GM12874 (cell line): ENCODE measurements around the gene NEBL.

ENCODE experiments used
- CTCF ChIP-seq: IDR thresholded peaks from 2 replicates; pipeline ENCODE4 v1.5.1; 2011; ENCODE audit warnings: low read depth, mild to moderate bottlenecking, control low read depth, low read length, moderate library complexity; ENCODE audit not compliant: insufficient read depth

Gene NEBL

GRCh38 chr10:20814116-20814515 lies 83.0 kb downstream of the NEBL start:
- TF ChIP-seq CTCF: no peak

- no peak for TF ChIP-seq CTCF
Observed at GRCh38 chr10:20811131-20811530, 86.0 kb downstream of the NEBL start.

GRCh38 chr10:20809631-20810030 lies 87.5 kb downstream of the NEBL start:
- TF ChIP-seq CTCF: no peak

- no peak for TF ChIP-seq CTCF
Observed at GRCh38 chr10:20806487-20806886, 90.6 kb downstream of the NEBL start.

- TF ChIP-seq CTCF: no peak
Observed at GRCh38 chr10:20797290-20797689, 99.8 kb downstream of the NEBL start.

GRCh38 chr10:20795391-20795790 lies 101.7 kb downstream of the NEBL start:
- no peak for TF ChIP-seq CTCF

GRCh38 chr10:20785174-20785573 lies 111.9 kb downstream of the NEBL start:
- no peak for TF ChIP-seq CTCF
